Measurements from ENCODE around the gene MIS18A.

GRCh38 chr21:32320059-32320458 lies 41.2 kb upstream of the MIS18A start:
- no peak for TF ChIP-seq FOXM1 (IDR thresholded peaks at IDR 0.05; ENCODE audit: borderline replicate concordance)
- TF ChIP-seq ELF4 (IDR thresholded peaks at IDR 0.05) = no peak
- no peak for TF ChIP-seq CTBP1 (IDR thresholded peaks at IDR 0.05; ENCODE audit: borderline replicate concordance)
- TF ChIP-seq BHLHE40 (IDR thresholded peaks at IDR 0.05; ENCODE audit: borderline replicate concordance) = no peak
- TF ChIP-seq TARDBP (IDR thresholded peaks at IDR 0.05) = no peak
- no peak for TF ChIP-seq FOXK2 (IDR thresholded peaks at IDR 0.05)
- TF ChIP-seq PKNOX1 (IDR thresholded peaks at IDR 0.05) = no peak
- TF ChIP-seq ZNF384 (IDR thresholded peaks at IDR 0.05) = no peak
- TF ChIP-seq SP1 (IDR thresholded peaks at IDR 0.05) = no peak

All from HEK293T (cell line).